ENCODE measurements around the gene PLAC1.

DNA sequence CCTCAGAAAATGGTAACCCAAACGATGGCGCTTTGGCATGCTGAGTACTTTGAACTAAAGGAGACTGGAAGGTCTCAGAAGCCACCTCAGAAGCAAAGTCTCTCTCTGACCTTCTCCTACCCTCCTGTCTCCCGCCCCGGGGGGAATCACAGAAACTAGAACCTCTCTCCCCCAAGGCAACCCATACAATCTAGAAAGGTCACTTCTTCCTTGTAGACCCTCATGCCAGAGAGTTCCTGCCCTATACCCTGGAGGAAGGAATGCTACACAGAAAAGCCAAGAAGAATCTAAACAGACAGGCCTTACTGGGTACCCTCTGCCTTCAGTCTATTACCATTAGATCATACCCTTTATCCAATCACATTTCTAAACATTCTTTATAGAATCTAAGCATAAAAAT, 8.5 kb downstream of the PLAC1 start:
- TF ChIP-seq, protein P1, sequence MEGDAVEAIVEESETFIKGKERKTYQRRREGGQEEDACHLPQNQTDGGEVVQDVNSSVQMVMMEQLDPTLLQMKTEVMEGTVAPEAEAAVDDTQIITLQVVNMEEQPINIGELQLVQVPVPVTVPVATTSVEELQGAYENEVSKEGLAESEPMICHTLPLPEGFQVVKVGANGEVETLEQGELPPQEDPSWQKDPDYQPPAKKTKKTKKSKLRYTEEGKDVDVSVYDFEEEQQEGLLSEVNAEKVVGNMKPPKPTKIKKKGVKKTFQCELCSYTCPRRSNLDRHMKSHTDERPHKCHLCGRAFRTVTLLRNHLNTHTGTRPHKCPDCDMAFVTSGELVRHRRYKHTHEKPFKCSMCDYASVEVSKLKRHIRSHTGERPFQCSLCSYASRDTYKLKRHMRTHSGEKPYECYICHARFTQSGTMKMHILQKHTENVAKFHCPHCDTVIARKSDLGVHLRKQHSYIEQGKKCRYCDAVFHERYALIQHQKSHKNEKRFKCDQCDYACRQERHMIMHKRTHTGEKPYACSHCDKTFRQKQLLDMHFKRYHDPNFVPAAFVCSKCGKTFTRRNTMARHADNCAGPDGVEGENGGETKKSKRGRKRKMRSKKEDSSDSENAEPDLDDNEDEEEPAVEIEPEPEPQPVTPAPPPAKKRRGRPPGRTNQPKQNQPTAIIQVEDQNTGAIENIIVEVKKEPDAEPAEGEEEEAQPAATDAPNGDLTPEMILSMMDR (IDR thresholded peaks at IDR 0.05; ENCODE audit: low read depth, low read length): no peak
- TF ChIP-seq EZH2phosphoT487 (IDR thresholded peaks at IDR 0.05; ENCODE audit: low read depth): no peak

All from OCI-LY3 (cell line).